Femur (tissue), 1 donor: ENCODE measurements around the gene WHAMM.

Experiments
- DNase-seq: peaks from one replicate; pipeline ENCODE4 v3.0.0-alpha.2; 2017

Gene WHAMM

GRCh38 chr15:82871358-82871757, 61.9 kb downstream of the WHAMM start:
- DNase-seq: no peak

GRCh38 chr15:82871832-82872484, 62.5 kb downstream of the WHAMM start:
- DNase-seq: no peak

GRCh38 chr15:82873000-82873680, 63.7 kb downstream of the WHAMM start:
- no peak for DNase-seq

GRCh38 chr15:82874267-82874666, 64.8 kb downstream of the WHAMM start:
- no peak for DNase-seq

- no peak for DNase-seq
These were observed 65.5 kb downstream of the WHAMM start for GRCh38 chr15:82874961-82875360.

GRCh38 chr15:82875411-82876003, 66.1 kb downstream of the WHAMM start:
- no peak for DNase-seq

GRCh38 chr15:82877825-82878224, 68.4 kb downstream of the WHAMM start:
- DNase-seq: no peak

- no peak for DNase-seq
These were observed 68.9 kb downstream of the WHAMM start for GRCh38 chr15:82878325-82878724.

GRCh38 chr15:82880704-82881103, 71.3 kb downstream of the WHAMM start:
- DNase-seq: no peak

- DNase-seq: no peak
These were observed 72.3 kb downstream of the WHAMM start for GRCh38 chr15:82881747-82882146.

GRCh38 chr15:82882273-82882928, 73.0 kb downstream of the WHAMM start:
- no peak for DNase-seq
